ENCODE measurements around the gene KRTAP1-3.
"Not testable (repeated sequence)": the region's sequence is repeated elsewhere in the genome, so short reads cannot be mapped to it uniquely, and the experiment has no call there.

KRTAP1-3 gene

DNA sequence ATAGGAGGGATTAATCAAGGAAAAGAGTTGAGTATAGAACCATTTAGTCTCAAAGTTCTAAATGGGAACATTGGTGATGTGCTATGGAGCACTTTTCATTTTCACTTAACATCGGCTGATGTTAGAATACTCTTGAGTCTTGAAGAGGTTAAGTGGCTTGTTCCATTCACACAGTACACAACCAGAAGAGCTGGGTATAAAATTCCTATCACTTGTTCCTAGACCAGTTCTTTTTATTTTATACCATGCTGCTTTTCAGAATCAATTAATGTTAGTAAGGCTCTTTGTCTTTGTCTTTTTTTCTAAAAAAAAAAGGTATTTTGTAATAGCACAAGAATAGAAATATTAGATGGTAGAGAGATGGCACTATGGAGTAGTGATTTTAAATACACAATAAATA is 8.3 kb upstream of the KRTAP1-3 start:
- DNase-seq (ENCODE audit: low read depth in 2 of 2): no peak
- no peak overlapping the region for H3K4me3 ChIP-seq (replicated peaks in 1 of 2; ENCODE audit: low read depth in 2 of 2, low read length in 2 of 2)
- no peak for TF ChIP-seq CTCF (IDR thresholded peaks at IDR 0.05; ENCODE audit: low read depth, low read length)

- H3K4me3 ChIP-seq (replicated peaks in 1 of 2; ENCODE audit: low read depth in 2 of 2, low read length in 2 of 2); DNase-seq (ENCODE audit: low read depth in 2 of 2): not testable (repeated sequence)
Observed at GRCh38 chr17:41040783-41041571, 6.3 kb upstream of the KRTAP1-3 start, which contains the start of gene KRTAP1-1. Gene KRTAP1-1 (minus strand): TSS chr17:41041450. CDS start chr17:41041397, 53 bp downstream.

- no peak overlapping the region for H3K4me3 ChIP-seq (replicated peaks in 1 of 2; ENCODE audit: low read depth in 2 of 2, low read length in 2 of 2)
- no peak for TF ChIP-seq CTCF (IDR thresholded peaks at IDR 0.05; ENCODE audit: low read depth, low read length)
- DNase-seq (ENCODE audit: low read depth in 2 of 2): no peak
Observed at GRCh38 chr17:41037853-41038350, 3.2 kb upstream of the KRTAP1-3 start.

DNA sequence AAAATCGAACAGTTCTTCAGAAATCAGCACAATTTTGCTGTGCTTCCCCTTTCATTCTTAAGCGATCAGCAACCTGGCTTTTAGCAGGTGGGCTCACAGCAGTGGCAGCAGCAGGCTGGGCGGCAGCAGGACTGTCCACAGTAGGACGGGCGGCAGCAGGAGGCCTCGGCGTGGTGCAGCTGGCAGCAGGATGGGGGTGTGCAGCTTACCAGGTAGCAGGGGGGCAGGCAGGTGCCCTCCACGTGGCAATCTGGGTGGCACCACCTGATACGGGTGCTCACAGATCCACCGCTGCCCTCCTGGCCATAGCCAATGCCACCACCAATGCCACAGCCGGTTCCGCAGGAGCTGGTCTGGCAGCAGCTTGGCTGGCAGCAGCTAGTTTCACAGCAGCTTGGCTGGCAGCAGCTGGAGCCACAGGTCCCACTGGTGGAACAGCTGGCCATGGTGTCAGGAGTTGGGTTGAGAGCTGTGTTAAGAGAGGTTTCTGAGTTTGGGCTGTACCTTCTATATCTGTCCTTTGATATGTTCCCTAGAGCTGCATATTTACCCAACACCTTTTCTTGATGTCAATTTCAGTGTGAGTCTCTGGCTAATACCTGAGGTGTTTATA is 4.9 kb downstream of the KRTAP1-3 start, which contains the start of gene KRTAP1-4:
KRTAP1-4 (minus strand) TSS at position 563 of the 613 bp plus-strand sequence; CDS start at position 446, 117 bp downstream.
- TF ChIP-seq CTCF (IDR thresholded peaks at IDR 0.05; ENCODE audit: low read depth, low read length): no peak
- no peak within 1 kb of the TSS for H3K4me3 ChIP-seq (replicated peaks in 1 of 2; ENCODE audit: low read depth in 2 of 2, low read length in 2 of 2)
- DNase-seq (ENCODE audit: low read depth in 2 of 2): no peak

DNA sequence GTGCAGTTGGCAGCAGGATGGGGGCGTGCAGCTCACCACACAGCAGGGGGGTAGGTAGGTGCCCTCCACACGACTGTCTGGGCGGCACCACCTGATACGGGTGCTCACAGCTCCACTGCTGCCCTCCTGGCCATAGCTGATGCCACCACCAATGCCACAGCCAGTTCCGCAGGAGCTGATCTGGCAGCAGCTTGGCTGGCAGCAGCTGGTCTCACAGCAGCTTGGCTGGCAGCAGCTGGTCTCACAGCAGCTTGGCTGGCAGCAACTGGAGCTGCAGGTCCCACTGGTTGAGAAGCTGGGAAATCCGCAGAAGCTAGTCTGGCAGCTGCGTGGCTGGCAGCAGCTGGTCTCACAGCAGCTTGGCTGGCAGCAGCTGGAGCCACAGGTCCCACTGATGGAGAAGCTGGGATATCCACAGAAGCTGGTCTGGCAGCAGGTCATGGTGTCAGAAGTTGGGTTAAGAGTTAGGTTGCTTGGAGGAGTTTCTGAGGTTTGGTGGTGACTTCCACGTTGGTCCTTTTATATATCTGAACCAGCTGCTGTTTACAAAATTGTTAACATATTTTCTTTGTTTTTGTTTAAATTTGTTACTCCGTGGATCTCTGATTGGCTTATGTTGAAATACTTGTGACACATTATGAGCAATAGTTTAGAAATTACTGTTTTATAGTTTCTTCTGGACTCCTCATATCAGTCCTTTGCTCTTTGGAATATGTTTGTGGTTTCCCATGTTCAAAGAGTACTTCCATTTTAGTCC is 7.8 kb downstream of the KRTAP1-3 start, which contains the start of gene KRTAP1-5:
KRTAP1-5 (minus strand) TSS at position 494 of the 757 bp plus-strand sequence; CDS start at position 441, 53 bp downstream.
- no peak for TF ChIP-seq CTCF (IDR thresholded peaks at IDR 0.05; ENCODE audit: low read depth, low read length)
- peak; percentile 3 to 78 for DNase-seq (ENCODE audit: low read depth in 2 of 2)
- H3K4me3 ChIP-seq (replicated peaks in 1 of 2; ENCODE audit: low read depth in 2 of 2, low read length in 2 of 2): no peak within 1 kb of the TSS

- TF ChIP-seq CTCF (IDR thresholded peaks at IDR 0.05; ENCODE audit: low read depth, low read length): no peak
- peak in 1 of 2 donors; percentile 52 for DNase-seq (ENCODE audit: low read depth in 2 of 2)
- no peak overlapping the region for H3K4me3 ChIP-seq (replicated peaks in 1 of 2; ENCODE audit: low read depth in 2 of 2, low read length in 2 of 2)
Observed at GRCh38 chr17:41024697-41025096, 10.0 kb downstream of the KRTAP1-3 start.

Data from cardiac fibroblast (primary cell).